ENCODE results near the gene UBE2QL1.
"Not testable (repeated sequence)": the region's sequence is repeated elsewhere in the genome, so short reads cannot be mapped to it uniquely, and the experiment has no call there.

The UBE2QL1 gene

GRCh38 chr5:6501701-6502100 lies 53.0 kb downstream of the UBE2QL1 start:
- no peak for DNase-seq

- DNase-seq = no peak
These were observed 53.8 kb downstream of the UBE2QL1 start for GRCh38 chr5:6502421-6502820.

- DNase-seq = no peak
These were observed 54.7 kb downstream of the UBE2QL1 start for GRCh38 chr5:6503342-6503741.

GRCh38 chr5:6504677-6505415 lies 56.2 kb downstream of the UBE2QL1 start:
- DNase-seq = no peak

- no peak for DNase-seq
These were observed 56.7 kb downstream of the UBE2QL1 start for GRCh38 chr5:6505416-6505755.

- DNase-seq = no peak
These were observed 57.3 kb downstream of the UBE2QL1 start for GRCh38 chr5:6505783-6506557.

GRCh38 chr5:6506611-6507010 lies 58.0 kb downstream of the UBE2QL1 start:
- DNase-seq = no peak

- no peak for DNase-seq
These were observed 60.3 kb downstream of the UBE2QL1 start for GRCh38 chr5:6508931-6509330.

- DNase-seq = no peak
These were observed 61.5 kb downstream of the UBE2QL1 start for GRCh38 chr5:6510132-6510531.

- DNase-seq = no peak
These were observed 62.3 kb downstream of the UBE2QL1 start for GRCh38 chr5:6510973-6511372.

GRCh38 chr5:6515812-6516211 lies 67.2 kb downstream of the UBE2QL1 start:
- not testable (repeated sequence) for DNase-seq

- no peak for DNase-seq
These were observed 68.2 kb downstream of the UBE2QL1 start for GRCh38 chr5:6516823-6517222.

GRCh38 chr5:6517510-6517909 lies 68.9 kb downstream of the UBE2QL1 start:
- no peak for DNase-seq

- no peak for DNase-seq
These were observed 69.8 kb downstream of the UBE2QL1 start for GRCh38 chr5:6518298-6519057.

GRCh38 chr5:6520201-6520600 lies 71.5 kb downstream of the UBE2QL1 start:
- no peak for DNase-seq

- no peak for DNase-seq
These were observed 73.7 kb downstream of the UBE2QL1 start for GRCh38 chr5:6522331-6522730.

- no peak for DNase-seq
These were observed 74.3 kb downstream of the UBE2QL1 start for GRCh38 chr5:6522923-6523322.

GRCh38 chr5:6525422-6525821 lies 76.8 kb downstream of the UBE2QL1 start:
- DNase-seq = no peak

- no peak for DNase-seq
These were observed 77.3 kb downstream of the UBE2QL1 start for GRCh38 chr5:6525910-6526309.

GRCh38 chr5:6527749-6528455 lies 79.2 kb downstream of the UBE2QL1 start:
- no peak for DNase-seq

GRCh38 chr5:6535594-6535993 lies 86.9 kb downstream of the UBE2QL1 start:
- no peak for DNase-seq

- no peak for DNase-seq
These were observed 90.4 kb downstream of the UBE2QL1 start for GRCh38 chr5:6539060-6539459.

Measured in right hindlimb (tissue), 1 donor.